Neuron (in vitro differentiated cells): ENCODE measurements around the gene CATSPER3.

Experiments
- H2AFZ ChIP-seq: one replicate; pipeline ENCODE4 v1.6.1; 2013; ENCODE audit warnings: low read depth, mild to moderate bottlenecking, inconsistent platforms, low read length, moderate library complexity
- H3K27me3 ChIP-seq: one replicate; pipeline ENCODE4 v1.6.1; 2013; ENCODE audit warnings: low read length; ENCODE audit not compliant: insufficient read depth
- H3K36me3 ChIP-seq: one replicate; pipeline ENCODE4 v1.6.1; 2013; ENCODE audit warnings: low read length; ENCODE audit not compliant: insufficient read depth
- H3K4me1 ChIP-seq: one replicate; pipeline ENCODE4 v1.6.1; 2013; ENCODE audit warnings: low read length; ENCODE audit not compliant: insufficient read depth
- H3K4me3 ChIP-seq: 2 replicates; pipeline ENCODE4 v1.5.1; 2013; ENCODE audit warnings: mild to moderate bottlenecking, low read length, moderate library complexity
- H3K9me3 ChIP-seq: one replicate; pipeline ENCODE4 v1.6.1; 2013; ENCODE audit warnings: low read length

CATSPER3 gene

GRCh38 chr5:135020111-135020895, 52.6 kb downstream of the CATSPER3 start:
- Histone ChIP-seq H3K4me3 (no peak overlapping the region), H3K27me3 (peaks cover 22% of the 10 kb centered on the region), H3K36me3 (no peaks in the 10 kb centered on the region), H3K9me3 (no peaks in the 10 kb centered on the region), H3K4me1 (no peaks in the 10 kb centered on the region), H2AFZ (no peak overlapping the region)

GRCh38 chr5:135024956-135025729, 57.4 kb downstream of the CATSPER3 start:
- Histone ChIP-seq H3K27me3 (peaks cover 67% of the 10 kb centered on the region), H2AFZ (no peak overlapping the region), H3K36me3 (no peaks in the 10 kb centered on the region), H3K9me3 (peaks cover 3% of the 10 kb centered on the region), H3K4me3 (no peak overlapping the region), H3K4me1 (no peaks in the 10 kb centered on the region)

- no peak overlapping the region for H2AFZ ChIP-seq
- no peaks in the 10 kb centered on the region for H3K4me1 ChIP-seq
- H3K27me3 ChIP-seq = peaks cover 71% of the 10 kb centered on the region
- H3K9me3 ChIP-seq = peaks cover 3% of the 10 kb centered on the region
- no peaks in the 10 kb centered on the region for H3K36me3 ChIP-seq
- H3K4me3 ChIP-seq = no peak overlapping the region
Measured at GRCh38 chr5:135025730-135026644, 58.3 kb downstream of the CATSPER3 start.

- Histone ChIP-seq H3K9me3 (peaks cover 3% of the 10 kb centered on the region), H3K4me1 (no peaks in the 10 kb centered on the region), H3K27me3 (peaks cover 77% of the 10 kb centered on the region), H3K4me3 (no peak overlapping the region), H2AFZ (no peak overlapping the region), H3K36me3 (no peaks in the 10 kb centered on the region)
Measured at GRCh38 chr5:135026645-135027265, 59.0 kb downstream of the CATSPER3 start.

- peaks cover 80% of the 10 kb centered on the region for H3K27me3 ChIP-seq
- H3K36me3 ChIP-seq = no peaks in the 10 kb centered on the region
- H2AFZ ChIP-seq = no peak overlapping the region
- no peak overlapping the region for H3K4me3 ChIP-seq
- no peaks in the 10 kb centered on the region for H3K4me1 ChIP-seq
- peaks cover 3% of the 10 kb centered on the region for H3K9me3 ChIP-seq
Measured at GRCh38 chr5:135027266-135027696, 59.6 kb downstream of the CATSPER3 start.

GRCh38 chr5:135027697-135028615, 60.2 kb downstream of the CATSPER3 start:
- H3K4me1 ChIP-seq = no peaks in the 10 kb centered on the region
- no peak overlapping the region for H2AFZ ChIP-seq
- H3K36me3 ChIP-seq = no peaks in the 10 kb centered on the region
- H3K9me3 ChIP-seq = peaks cover 3% of the 10 kb centered on the region
- H3K27me3 ChIP-seq = peaks cover 87% of the 10 kb centered on the region
- H3K4me3 ChIP-seq = no peak overlapping the region

- Histone ChIP-seq H2AFZ (no peak overlapping the region), H3K9me3 (peaks cover 3% of the 10 kb centered on the region), H3K36me3 (no peaks in the 10 kb centered on the region), H3K27me3 (peaks cover 97% of the 10 kb centered on the region), H3K4me1 (peaks cover 4% of the 10 kb centered on the region), H3K4me3 (no peak overlapping the region)
Measured at GRCh38 chr5:135028791-135029476, 61.2 kb downstream of the CATSPER3 start.

GRCh38 chr5:135029477-135030122, 61.9 kb downstream of the CATSPER3 start:
- Histone ChIP-seq H3K9me3 (peaks cover 3% of the 10 kb centered on the region), H2AFZ (no peak overlapping the region), H3K4me3 (no peak overlapping the region), H3K4me1 (peaks cover 4% of the 10 kb centered on the region), H3K36me3 (no peaks in the 10 kb centered on the region), H3K27me3 (peaks cover 98% of the 10 kb centered on the region)

- no peak overlapping the region for H3K4me3 ChIP-seq
- H3K27me3 ChIP-seq = peaks cover 98% of the 10 kb centered on the region
- H3K4me1 ChIP-seq = peaks cover 4% of the 10 kb centered on the region
- H2AFZ ChIP-seq = no peak overlapping the region
- H3K9me3 ChIP-seq = peaks cover 3% of the 10 kb centered on the region
- no peaks in the 10 kb centered on the region for H3K36me3 ChIP-seq
Measured at GRCh38 chr5:135030123-135030955, 62.6 kb downstream of the CATSPER3 start.

- Histone ChIP-seq H3K9me3 (peaks cover 3% of the 10 kb centered on the region), H3K4me3 (no peak overlapping the region), H2AFZ (no peak overlapping the region), H3K36me3 (no peaks in the 10 kb centered on the region), H3K4me1 (peaks cover 4% of the 10 kb centered on the region), H3K27me3 (peaks cover 97% of the 10 kb centered on the region)
Measured at GRCh38 chr5:135030956-135031812, 63.5 kb downstream of the CATSPER3 start.
